Spinal cord (tissue), 10 donors: Measurements from ENCODE around the gene UBE2E3. TPM values are rescaled to one million over a fixed set of nuclear protein-coding genes. Genes with fewer than 3 reads are reported as not detected.

Experiments used
- DNase-seq, 6 donors: peaks; one replicate each; pipeline versions ENCODE4 v3.0.0 to v3.0.0-alpha.2; 2013 to 2015; ENCODE audit warnings: low spot score in 6 of 6, low read depth in 4 of 6
- H3K27ac ChIP-seq: one replicate; pipeline ENCODE4 v1.5.1; 2013; ENCODE audit warnings: low read depth, low read length, control low read depth
- H3K27me3 ChIP-seq: one replicate; pipeline ENCODE4 v1.6.1; 2013; ENCODE audit warnings: low read length; ENCODE audit not compliant: control insufficient read depth, insufficient read depth
- H3K36me3 ChIP-seq: one replicate; pipeline ENCODE4 v1.6.1; 2013; ENCODE audit warnings: low read length; ENCODE audit not compliant: control insufficient read depth, insufficient read depth
- H3K4me1 ChIP-seq: one replicate; pipeline ENCODE4 v1.6.1; 2013; ENCODE audit warnings: low read length; ENCODE audit not compliant: control insufficient read depth, insufficient read depth
- H3K4me3 ChIP-seq: one replicate; pipeline ENCODE4 v1.5.1; 2013; ENCODE audit warnings: low read depth, low read length, control low read depth
- H3K9me3 ChIP-seq: one replicate; pipeline ENCODE4 v1.6.1; 2013; ENCODE audit warnings: low read length; ENCODE audit not compliant: control insufficient read depth, insufficient read depth
- WGBS: methylation state at CpG from one replicate; pipeline ENCODE4 v1.1.5; 2013; ENCODE audit warnings: missing lambda C conversion rate; ENCODE audit not compliant: insufficient coverage; 5-methylcytosine and 5-hydroxymethylcytosine counted together
- polyA plus RNA-seq, 2 donors: library from polyadenylated mRNA; unstranded; fragments of 120-200 nt; gene quantifications; one replicate each; pipeline ENCODE4 v1.2.1, GENCODE V29; 2013; ENCODE audit not compliant: insufficient read length in 2 of 2
- total RNA-seq, 2 donors: library from RNA; depleted of rRNA in 1 of 2; stranded (reverse); fragments of 120-200 nt in 1 of 2; fragments of >200 nt in 1 of 2; gene quantifications; one replicate each; pipeline versions ENCODE4 v1.2.3 to v1.2.4, GENCODE V29; 2013 to 2014
- donor health status: healthy.

The UBE2E3 gene
- total and polyA plus RNA-seq, 4 donors = 124 to 187 (median 160) TPM

- H3K27me3 ChIP-seq = no peaks in the 10 kb centered on the region
- no peak overlapping the region for H3K27ac ChIP-seq
- no CpG with 5 or more reads among the region's 1 CpG for WGBS
- no peaks in the 10 kb centered on the region for H3K36me3 ChIP-seq
- no peaks in the 10 kb centered on the region for H3K4me1 ChIP-seq
- no peak overlapping the region for H3K4me3 ChIP-seq
- DNase-seq = no peak
- H3K9me3 ChIP-seq = no peaks in the 10 kb centered on the region
Measured at GRCh38 chr2:180949896-180950295, 30.5 kb upstream of the UBE2E3 start.

GRCh38 chr2:180952082-180952481 is 28.3 kb upstream of the UBE2E3 start:
- no peak overlapping the region for H3K4me3 ChIP-seq
- H3K4me1 ChIP-seq = no peaks in the 10 kb centered on the region
- no peaks in the 10 kb centered on the region for H3K27me3 ChIP-seq
- H3K9me3 ChIP-seq = no peaks in the 10 kb centered on the region
- 100% methylated on average over 1 of the region's 2 CpGs for WGBS
- no peaks in the 10 kb centered on the region for H3K36me3 ChIP-seq
- H3K27ac ChIP-seq = no peak overlapping the region
- no peak for DNase-seq

DNA sequence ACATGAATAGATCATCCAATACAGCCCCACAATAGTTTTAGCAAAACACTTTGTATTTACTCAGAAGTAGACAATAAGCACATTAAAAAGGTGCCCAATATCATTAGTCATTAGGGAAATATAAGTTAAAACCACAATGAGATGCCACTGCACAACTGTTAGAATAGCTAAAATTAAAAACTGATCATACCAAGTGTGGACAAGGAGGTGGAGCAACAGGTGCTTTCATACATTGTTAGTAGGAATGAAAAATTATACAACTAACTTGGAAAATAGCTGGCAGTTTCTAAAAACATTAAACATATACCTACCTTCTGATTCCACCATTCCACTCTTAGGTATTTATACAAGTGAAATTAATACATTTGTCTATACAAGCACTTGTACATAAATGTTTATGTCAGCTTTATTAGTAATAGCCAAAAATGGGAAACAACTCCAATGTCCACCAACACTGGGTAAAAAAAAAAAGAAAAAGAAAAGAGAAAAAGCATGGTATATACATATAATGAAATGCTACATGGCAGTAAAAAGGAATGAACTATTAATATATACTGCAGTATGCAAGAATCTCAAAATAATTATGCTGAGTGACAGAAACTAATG is 27.6 kb upstream of the UBE2E3 start:
- H3K27ac ChIP-seq = no peak overlapping the region
- no peaks in the 10 kb centered on the region for H3K4me1 ChIP-seq
- H3K4me3 ChIP-seq = no peak overlapping the region
- no peaks in the 10 kb centered on the region for H3K36me3 ChIP-seq
- no peaks in the 10 kb centered on the region for H3K9me3 ChIP-seq
- DNase-seq = no peak
- no peaks in the 10 kb centered on the region for H3K27me3 ChIP-seq

DNA sequence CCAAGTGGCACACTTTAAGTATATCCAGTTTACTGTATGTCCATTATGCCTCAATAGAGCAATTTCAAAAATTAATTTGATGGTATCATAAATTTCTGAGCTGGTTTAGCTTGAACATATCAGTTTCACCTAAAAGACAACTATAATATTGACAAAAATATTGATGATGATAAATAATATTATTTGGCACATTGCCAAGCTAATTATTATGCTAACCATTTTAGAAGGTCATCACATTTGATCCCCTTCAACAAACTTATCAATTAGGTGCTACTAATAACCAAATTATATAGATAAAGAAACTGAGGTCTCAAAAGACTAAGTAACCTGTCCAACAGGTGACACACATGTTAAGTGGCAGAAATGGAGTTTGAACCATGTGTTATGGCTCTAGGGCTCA is 26.9 kb upstream of the UBE2E3 start:
- H3K9me3 ChIP-seq = no peaks in the 10 kb centered on the region

DNA sequence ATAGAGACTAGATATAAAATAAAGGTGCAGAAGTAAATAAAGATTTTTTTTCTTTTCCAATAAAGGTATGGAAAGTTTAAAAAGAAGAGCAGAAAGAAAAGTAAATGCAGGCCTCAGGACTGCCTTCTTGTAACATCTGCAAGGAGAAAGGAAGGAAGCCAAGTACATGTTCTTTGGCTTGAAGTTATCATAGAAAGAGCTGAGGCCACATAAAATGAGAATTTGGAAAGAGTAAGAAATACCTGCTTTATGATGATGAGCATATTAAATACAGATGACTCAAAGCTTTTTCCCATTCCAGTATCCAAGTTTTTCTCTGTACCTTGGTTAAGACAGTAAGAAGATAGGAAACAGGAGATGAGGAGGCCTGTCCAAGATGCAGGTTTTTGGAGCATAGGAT is 25.3 kb upstream of the UBE2E3 start:
- Histone ChIP-seq H3K9me3 (no peaks in the 10 kb centered on the region), H3K27me3 (no peaks in the 10 kb centered on the region), H3K36me3 (no peaks in the 10 kb centered on the region), H3K4me1 (no peaks in the 10 kb centered on the region), H3K4me3 (no peak overlapping the region), H3K27ac (no peak overlapping the region)
- no peak for DNase-seq

More for the DNA sequence above, 26.9 kb upstream of the UBE2E3 start:
- Histone ChIP-seq H3K4me3 (no peak overlapping the region), H3K27ac (no peak overlapping the region), H3K4me1 (no peaks in the 10 kb centered on the region), H3K36me3 (no peaks in the 10 kb centered on the region), H3K27me3 (no peaks in the 10 kb centered on the region)
- no peak for DNase-seq

GRCh38 chr2:180959787-180960186 is 20.6 kb upstream of the UBE2E3 start:
- 91% methylated on average over 1 of the region's 1 CpG for WGBS
- no peak overlapping the region for H3K4me3 ChIP-seq
- no peaks in the 10 kb centered on the region for H3K27me3 ChIP-seq
- no peak for DNase-seq
- H3K9me3 ChIP-seq = no peaks in the 10 kb centered on the region
- no peaks in the 10 kb centered on the region for H3K4me1 ChIP-seq
- H3K36me3 ChIP-seq = no peaks in the 10 kb centered on the region
- H3K27ac ChIP-seq = no peak overlapping the region

DNA sequence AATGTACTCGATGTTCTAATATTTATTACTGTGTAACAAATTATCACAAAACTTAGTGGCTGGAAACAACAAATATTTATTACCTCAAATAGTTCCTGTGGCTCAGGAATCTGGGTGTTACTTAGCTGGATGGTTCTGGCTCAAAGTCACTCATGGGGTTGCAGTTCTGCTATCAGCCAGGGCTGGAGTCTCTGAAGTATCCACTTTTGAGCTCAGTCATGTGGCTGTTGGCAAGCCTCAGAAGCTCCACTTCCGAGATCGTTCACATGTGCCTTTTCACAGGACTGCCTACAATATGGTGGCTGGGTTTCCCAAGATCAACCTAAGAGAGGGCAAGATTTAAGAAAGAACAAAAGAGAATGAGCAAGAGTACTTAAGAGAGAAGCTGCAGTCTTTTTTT is 19.4 kb upstream of the UBE2E3 start:
- no peak for DNase-seq
- H3K36me3 ChIP-seq = no peaks in the 10 kb centered on the region

DNA sequence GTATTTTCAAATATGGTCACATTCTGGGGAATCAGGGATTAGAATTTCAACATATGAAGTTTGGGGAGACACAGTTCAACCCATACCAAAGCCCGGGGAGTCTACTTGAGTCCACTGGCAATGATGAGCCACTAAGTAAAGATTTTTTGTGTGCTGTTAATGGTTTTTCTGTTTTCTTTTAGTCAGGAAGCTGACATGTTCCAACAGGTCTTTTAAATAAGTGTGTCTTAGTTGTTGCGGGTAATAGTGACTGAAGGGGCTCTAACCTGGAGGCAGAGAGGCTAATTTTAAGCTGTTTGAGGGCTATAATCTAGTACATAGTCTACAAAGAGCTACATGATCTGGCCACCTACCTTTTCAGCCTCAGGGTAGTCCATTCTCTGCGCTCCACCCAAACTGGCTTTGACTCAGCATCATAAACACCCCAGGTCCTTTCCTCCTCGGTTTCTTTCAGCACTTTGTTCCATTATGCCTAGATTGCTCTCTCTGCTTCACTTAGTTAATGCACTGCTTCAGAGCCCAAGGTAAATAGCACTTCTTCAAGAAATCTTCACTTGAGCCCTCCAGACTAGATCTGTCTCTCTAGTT is 17.6 kb upstream of the UBE2E3 start:
- no peaks in the 10 kb centered on the region for H3K9me3 ChIP-seq
- H3K27me3 ChIP-seq = no peaks in the 10 kb centered on the region
- 51% methylated on average over 2 of the region's 4 CpGs for WGBS
- H3K27ac ChIP-seq = no peak overlapping the region
- H3K4me3 ChIP-seq = no peak overlapping the region
- no peaks in the 10 kb centered on the region for H3K36me3 ChIP-seq
- H3K4me1 ChIP-seq = no peaks in the 10 kb centered on the region
- DNase-seq = no peak

More for the DNA sequence above, 19.4 kb upstream of the UBE2E3 start:
- no peaks in the 10 kb centered on the region for H3K4me1 ChIP-seq
- no peak overlapping the region for H3K27ac ChIP-seq
- no peaks in the 10 kb centered on the region for H3K9me3 ChIP-seq
- no peaks in the 10 kb centered on the region for H3K27me3 ChIP-seq
- H3K4me3 ChIP-seq = no peak overlapping the region
- WGBS = no CpG with 5 or more reads among the region's 3 CpGs

GRCh38 chr2:180966378-180966777 is 14.0 kb upstream of the UBE2E3 start:
- Histone ChIP-seq H3K9me3 (no peaks in the 10 kb centered on the region), H3K4me3 (no peak overlapping the region), H3K27me3 (no peaks in the 10 kb centered on the region), H3K27ac (no peak overlapping the region), H3K4me1 (no peaks in the 10 kb centered on the region), H3K36me3 (no peaks in the 10 kb centered on the region)
- no peak for DNase-seq
- no CpG with 5 or more reads among the region's 3 CpGs for WGBS

DNA sequence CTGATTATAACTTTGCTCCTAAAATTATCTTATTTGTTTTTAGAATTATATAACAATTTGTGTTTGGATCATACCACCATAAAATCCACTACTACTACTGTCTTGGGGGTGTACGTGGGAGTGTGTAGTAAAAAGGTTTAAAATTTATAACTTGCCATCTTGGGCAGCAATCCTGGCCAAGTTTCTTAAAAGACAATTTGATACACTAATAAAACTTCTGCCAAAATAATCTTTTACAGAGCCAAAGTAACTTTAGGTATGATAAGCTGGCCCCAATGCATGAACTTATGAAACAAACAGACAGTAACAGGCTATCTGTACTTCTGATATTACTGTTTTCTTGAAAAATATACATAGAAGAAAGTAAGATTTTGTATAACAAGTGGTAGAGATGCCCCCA is 11.3 kb upstream of the UBE2E3 start:
- Histone ChIP-seq H3K4me1 (no peaks in the 10 kb centered on the region), H3K27ac (no peak overlapping the region), H3K27me3 (no peaks in the 10 kb centered on the region), H3K4me3 (no peak overlapping the region), H3K36me3 (no peaks in the 10 kb centered on the region), H3K9me3 (no peaks in the 10 kb centered on the region)
- DNase-seq = no peak
- no CpG with 5 or more reads among the region's 1 CpG for WGBS
